IMR-90 (cell line): Measurements from ENCODE around the gene HOXA3.

Source experiments
- CTCF ChIP-seq: conservative IDR thresholded peaks from 2 replicates; pipeline ENCODE4 v1.5.1; 2012; ENCODE audit warnings: mild to moderate bottlenecking, low read depth, low read length, improper control_type of control experiment
- POLR2A ChIP-seq: IDR thresholded peaks from 2 replicates; pipeline ENCODE4 v1.6.1; 2012; ENCODE audit warnings: mild to moderate bottlenecking, low read depth, low read length
- RAD21 ChIP-seq: IDR thresholded peaks from 2 replicates; pipeline ENCODE4 v1.6.1; 2012; ENCODE audit warnings: low read length, improper control_type of control experiment
- RCOR1 ChIP-seq: IDR thresholded peaks from 2 replicates; pipeline ENCODE4 v1.6.1; 2012; ENCODE audit warnings: mild to moderate bottlenecking, low read length, improper control_type of control experiment; ENCODE audit not compliant: insufficient replicate concordance
- SMC3 ChIP-seq: fragments of 150-350 bp; IDR thresholded peaks from 2 replicates; pipeline ENCODE4 v1.6.1; 2016; ENCODE audit warnings: low read depth, mild to moderate bottlenecking, antibody characterized with exemption, low read length, moderate library complexity

GRCh38 chr7:27112361-27112760 is 40.0 kb downstream of the HOXA3 start:
- TF ChIP-seq SMC3 (no peak), POLR2A (no peak), RAD21 (no peak), CTCF (no peak), RCOR1 (no peak)
